GM18502 (cell line): ENCODE data around the gene LAPTM5.

Source experiments
- ATAC-seq: cut with Tn5 transposase; IDR thresholded peaks from one replicate; pipeline ENCODE4 v1.9.1; 2021; ENCODE audit warnings: mild to moderate bottlenecking; ENCODE audit not compliant: unreplicated experiment, poor library complexity

The LAPTM5 gene

DNA sequence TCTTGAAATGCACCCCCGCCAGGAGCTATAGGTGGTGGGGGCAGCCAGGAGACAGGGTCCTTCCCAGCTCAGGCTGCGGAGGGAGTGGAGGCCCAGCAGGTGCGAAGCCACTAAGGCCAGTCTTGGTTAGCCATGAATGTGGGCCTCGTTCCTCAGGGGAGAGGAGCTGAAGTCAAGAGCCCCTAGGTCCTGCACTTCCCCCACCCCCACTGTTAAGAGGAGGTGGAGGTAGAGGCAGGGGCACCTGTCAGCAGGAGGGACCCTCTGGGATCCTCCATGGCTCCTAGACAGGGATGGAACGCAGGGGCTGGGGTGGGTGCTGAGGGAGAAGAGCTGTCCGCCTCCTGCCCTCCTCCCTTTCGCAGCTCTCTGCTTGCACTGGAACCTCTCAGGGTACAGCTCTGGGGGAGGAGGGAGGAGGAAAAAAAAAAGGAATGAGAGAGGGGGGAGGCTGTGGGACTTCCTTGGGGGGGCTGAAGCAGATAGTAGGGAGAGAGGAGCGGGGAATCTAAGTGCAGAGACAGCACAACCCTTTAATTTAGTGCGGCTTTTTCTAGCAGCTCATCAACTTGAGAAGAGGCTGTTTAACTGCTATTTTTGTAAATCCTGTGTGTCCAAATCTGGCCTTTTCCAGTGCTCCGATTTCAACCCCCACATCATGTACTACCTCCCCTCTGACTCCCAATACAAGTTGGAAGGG is 71.2 kb downstream of the LAPTM5 start:
- ATAC-seq, result no peak

- ATAC-seq, result no peak
Observed at GRCh38 chr1:30685796-30686165, 71.8 kb downstream of the LAPTM5 start.

GRCh38 chr1:30684881-30685795 is 72.4 kb downstream of the LAPTM5 start:
- ATAC-seq, result no peak

- no peak for ATAC-seq
Observed at GRCh38 chr1:30684259-30684658, 73.3 kb downstream of the LAPTM5 start.

DNA sequence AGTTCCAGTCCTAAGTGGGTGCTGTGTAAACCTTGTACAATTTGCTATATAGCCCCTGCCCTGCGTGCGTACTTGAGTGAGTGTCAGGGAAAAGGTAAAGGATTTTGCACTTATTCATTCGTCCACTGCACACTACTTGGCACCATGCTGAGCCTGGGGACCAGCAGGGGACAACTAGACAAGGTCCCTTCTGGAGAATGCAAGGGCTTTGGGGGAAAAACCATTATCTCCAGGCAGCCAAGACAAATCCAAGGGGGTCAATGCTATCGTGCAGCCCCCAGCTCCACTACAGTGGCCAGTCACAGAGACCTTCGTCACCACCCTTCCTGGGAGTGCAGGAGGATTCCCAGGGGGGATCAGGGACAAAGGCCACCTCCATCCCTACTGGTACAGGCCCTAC is 73.9 kb downstream of the LAPTM5 start:
- ATAC-seq, result no peak
